ENCODE results near the gene KDM4D.

DNA sequence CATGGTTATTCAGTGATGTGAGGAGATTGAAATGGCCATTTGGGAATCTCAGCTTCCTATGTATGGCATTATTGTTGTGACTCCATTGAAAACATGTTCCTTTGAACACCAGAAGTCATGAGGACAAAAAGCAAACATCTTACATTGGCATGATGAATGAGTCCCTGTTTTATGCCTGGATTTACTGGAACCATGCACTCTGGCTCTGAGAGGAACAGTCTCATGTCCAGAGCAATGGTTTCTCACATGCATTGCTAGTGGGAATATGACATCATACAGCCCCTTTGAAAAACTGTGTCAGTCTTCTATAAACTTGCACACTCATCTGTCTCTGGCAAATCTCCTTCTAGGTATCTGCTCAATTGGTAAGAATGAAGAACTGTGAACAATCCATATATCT is 72.3 kb downstream of the KDM4D start:
- TF ChIP-seq EZH2 (IDR thresholded peaks at IDR 0.05; ENCODE audit: low read length) = no peak
- TF ChIP-seq, protein P1, sequence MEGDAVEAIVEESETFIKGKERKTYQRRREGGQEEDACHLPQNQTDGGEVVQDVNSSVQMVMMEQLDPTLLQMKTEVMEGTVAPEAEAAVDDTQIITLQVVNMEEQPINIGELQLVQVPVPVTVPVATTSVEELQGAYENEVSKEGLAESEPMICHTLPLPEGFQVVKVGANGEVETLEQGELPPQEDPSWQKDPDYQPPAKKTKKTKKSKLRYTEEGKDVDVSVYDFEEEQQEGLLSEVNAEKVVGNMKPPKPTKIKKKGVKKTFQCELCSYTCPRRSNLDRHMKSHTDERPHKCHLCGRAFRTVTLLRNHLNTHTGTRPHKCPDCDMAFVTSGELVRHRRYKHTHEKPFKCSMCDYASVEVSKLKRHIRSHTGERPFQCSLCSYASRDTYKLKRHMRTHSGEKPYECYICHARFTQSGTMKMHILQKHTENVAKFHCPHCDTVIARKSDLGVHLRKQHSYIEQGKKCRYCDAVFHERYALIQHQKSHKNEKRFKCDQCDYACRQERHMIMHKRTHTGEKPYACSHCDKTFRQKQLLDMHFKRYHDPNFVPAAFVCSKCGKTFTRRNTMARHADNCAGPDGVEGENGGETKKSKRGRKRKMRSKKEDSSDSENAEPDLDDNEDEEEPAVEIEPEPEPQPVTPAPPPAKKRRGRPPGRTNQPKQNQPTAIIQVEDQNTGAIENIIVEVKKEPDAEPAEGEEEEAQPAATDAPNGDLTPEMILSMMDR (optimal IDR thresholded peaks at IDR 0.05 in 1 of 3, IDR thresholded peaks at IDR 0.05 in 1 of 3, conservative IDR thresholded peaks at IDR 0.05 in 1 of 3; ENCODE audit: extremely low read depth in 1 of 3, insufficient read depth in 2 of 3, low read length in 3 of 3) = no peak

All from keratinocyte (primary cell).